Measurements from ENCODE around the gene AUTS2.

Gene AUTS2

DNA sequence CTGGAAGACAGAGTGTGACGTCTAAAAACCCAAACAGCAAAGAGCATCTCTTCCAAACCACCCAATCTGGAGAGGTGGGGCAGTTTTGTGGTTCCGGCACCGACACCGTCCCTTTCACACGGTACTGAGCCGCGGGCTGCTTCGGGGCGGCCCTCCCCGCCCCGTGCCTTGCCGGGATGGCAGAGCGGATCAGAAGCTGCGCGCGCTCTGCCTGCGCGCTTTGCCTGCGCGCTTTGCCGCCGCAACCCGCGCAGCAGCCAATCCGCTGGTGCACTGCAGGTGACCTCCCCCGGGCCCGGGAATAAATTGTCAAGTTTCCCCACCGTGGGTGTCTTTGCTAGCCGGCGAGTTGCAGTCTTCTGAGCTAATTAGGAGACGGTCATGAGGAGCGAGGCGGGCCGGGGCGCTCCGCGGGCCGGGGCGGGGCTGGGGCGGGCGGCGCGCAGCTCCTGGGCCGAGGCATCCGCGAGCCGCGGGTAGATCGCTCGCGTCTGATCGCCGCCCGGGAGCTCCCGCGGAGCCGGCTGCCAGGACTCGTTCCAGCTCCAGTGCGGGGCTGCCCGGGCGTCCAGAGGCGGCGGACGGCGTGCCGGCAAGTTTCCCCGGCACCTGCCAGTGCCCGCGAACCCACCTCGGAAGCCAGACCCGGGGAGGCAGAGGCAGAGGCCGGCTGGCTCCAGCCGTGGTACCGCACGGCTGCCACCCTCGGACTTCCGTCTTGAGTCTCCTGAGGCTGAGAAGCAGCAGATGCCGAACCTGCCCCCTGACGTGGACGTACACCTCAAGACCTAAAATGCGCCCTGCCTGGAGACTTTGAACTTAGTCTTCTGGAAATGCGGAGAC lies 997.7 kb downstream of the AUTS2 start:
- H3K36me3 ChIP-seq = no peaks in the 10 kb centered on the region
- H3K9me3 ChIP-seq = peaks cover 0 to 5% (median 0%) of the 10 kb centered on the region in 3 donors
- no peak for DNase-seq
- no peak overlapping the region for H3K27ac ChIP-seq
- intact Hi-C loops (cut with DNase I; ENCODE audit: low total_unique reads) = no loop called here
- H3K27me3 ChIP-seq = peaks cover 0 to 37% of the 10 kb centered on the region in 2 donors
- TF ChIP-seq, protein P1, sequence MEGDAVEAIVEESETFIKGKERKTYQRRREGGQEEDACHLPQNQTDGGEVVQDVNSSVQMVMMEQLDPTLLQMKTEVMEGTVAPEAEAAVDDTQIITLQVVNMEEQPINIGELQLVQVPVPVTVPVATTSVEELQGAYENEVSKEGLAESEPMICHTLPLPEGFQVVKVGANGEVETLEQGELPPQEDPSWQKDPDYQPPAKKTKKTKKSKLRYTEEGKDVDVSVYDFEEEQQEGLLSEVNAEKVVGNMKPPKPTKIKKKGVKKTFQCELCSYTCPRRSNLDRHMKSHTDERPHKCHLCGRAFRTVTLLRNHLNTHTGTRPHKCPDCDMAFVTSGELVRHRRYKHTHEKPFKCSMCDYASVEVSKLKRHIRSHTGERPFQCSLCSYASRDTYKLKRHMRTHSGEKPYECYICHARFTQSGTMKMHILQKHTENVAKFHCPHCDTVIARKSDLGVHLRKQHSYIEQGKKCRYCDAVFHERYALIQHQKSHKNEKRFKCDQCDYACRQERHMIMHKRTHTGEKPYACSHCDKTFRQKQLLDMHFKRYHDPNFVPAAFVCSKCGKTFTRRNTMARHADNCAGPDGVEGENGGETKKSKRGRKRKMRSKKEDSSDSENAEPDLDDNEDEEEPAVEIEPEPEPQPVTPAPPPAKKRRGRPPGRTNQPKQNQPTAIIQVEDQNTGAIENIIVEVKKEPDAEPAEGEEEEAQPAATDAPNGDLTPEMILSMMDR (IDR thresholded peaks at IDR 0.05) = no peak
- peak overlapping the region; percentile 30 to 49 for H3K4me3 ChIP-seq
- H3K4me1 ChIP-seq = peaks cover 0 to 14% (median 8%) of the 10 kb centered on the region in 4 donors

DNA sequence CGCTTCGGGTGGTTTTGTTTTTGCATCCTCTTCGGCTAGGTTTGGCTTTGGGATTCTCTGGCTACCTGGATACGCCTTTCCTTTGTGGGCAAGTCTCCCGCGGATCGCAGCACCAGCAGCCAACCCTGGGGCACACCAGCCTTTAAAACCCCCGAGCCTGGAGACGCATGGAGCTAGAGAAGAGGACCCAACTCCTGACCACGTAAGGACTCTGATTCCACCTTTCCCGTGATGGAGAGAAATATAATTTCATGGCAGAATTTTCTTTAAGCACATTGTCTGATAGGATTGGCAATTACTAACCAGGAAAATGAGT lies 998.3 kb downstream of the AUTS2 start:
- Histone ChIP-seq H3K4me3 (peak overlapping the region; percentile 30 to 49), H3K4me1 (peaks cover 0 to 14% (median 8%) of the 10 kb centered on the region in 4 donors), H3K9me3 (peaks cover 0 to 7% (median 0%) of the 10 kb centered on the region in 3 donors), H3K27ac (no peak overlapping the region), H3K27me3 (peaks cover 0 to 37% of the 10 kb centered on the region in 2 donors), H3K36me3 (no peaks in the 10 kb centered on the region)
- TF ChIP-seq, protein P1 (IDR thresholded peaks at IDR 0.05) = no peak
- DNase-seq = no peak
- intact Hi-C loops (cut with DNase I; ENCODE audit: low total_unique reads) = no loop called here

DNA sequence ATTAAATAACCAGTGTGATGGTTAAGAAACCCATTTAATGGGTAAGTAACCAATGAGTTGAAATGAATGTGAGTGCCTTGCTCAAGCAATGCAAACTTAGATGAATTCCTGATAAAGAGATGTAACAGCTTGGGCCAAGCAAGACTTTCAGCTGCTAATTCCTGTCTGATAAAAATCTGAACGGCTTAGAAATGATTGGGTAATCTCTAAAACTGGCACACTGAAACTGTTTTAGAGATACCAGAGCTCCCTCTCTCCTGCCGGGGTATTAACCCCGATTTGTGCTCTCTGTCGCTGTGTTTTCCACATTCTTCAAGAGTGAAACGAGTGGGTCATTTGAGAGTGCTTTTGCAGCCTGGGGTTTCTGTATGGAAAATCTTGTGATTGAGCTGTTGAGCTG lies 998.8 kb downstream of the AUTS2 start:
- Histone ChIP-seq H3K36me3 (no peaks in the 10 kb centered on the region), H3K4me3 (no peak overlapping the region), H3K4me1 (peaks cover 0 to 14% (median 8%) of the 10 kb centered on the region in 4 donors), H3K27ac (no peak overlapping the region), H3K27me3 (peaks cover 0 to 37% of the 10 kb centered on the region in 2 donors), H3K9me3 (peaks cover 0 to 7% (median 0%) of the 10 kb centered on the region in 3 donors)
- no peak for DNase-seq
- intact Hi-C loops (cut with DNase I; ENCODE audit: low total_unique reads) = no loop called here
- TF ChIP-seq, protein P1 (IDR thresholded peaks at IDR 0.05) = no peak

DNA sequence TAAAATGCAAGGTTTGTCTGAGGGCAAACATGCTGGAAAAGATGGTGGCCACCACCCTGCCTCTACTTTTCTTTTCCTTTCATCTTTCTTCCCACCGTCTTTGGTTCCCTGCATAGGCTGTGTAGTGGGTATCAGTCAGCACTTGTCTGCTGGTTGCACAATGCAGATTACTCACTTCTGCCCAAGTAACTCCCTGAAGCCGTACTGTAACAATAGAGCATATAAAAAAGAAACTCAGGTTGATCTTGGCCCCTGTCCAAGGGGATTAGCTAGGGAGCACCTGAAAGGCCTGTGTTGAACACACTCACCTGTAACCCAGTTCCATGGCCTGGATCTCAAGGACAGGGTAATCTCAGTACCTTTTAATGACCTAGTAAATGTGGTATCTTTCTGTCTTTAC lies 1000.7 kb downstream of the AUTS2 start:
- no peak overlapping the region for H3K27ac ChIP-seq
- peaks cover 0 to 37% of the 10 kb centered on the region in 2 donors for H3K27me3 ChIP-seq
- no peaks in the 10 kb centered on the region for H3K36me3 ChIP-seq
- no peak overlapping the region for H3K4me3 ChIP-seq
- peaks cover 0 to 14% (median 8%) of the 10 kb centered on the region in 4 donors for H3K4me1 ChIP-seq
- intact Hi-C loops (cut with DNase I; ENCODE audit: low total_unique reads) = no loop called here
- H3K9me3 ChIP-seq = peaks cover 0 to 7% (median 0%) of the 10 kb centered on the region in 3 donors
- TF ChIP-seq, protein P1 (IDR thresholded peaks at IDR 0.05) = no peak
- no peak for DNase-seq

DNA sequence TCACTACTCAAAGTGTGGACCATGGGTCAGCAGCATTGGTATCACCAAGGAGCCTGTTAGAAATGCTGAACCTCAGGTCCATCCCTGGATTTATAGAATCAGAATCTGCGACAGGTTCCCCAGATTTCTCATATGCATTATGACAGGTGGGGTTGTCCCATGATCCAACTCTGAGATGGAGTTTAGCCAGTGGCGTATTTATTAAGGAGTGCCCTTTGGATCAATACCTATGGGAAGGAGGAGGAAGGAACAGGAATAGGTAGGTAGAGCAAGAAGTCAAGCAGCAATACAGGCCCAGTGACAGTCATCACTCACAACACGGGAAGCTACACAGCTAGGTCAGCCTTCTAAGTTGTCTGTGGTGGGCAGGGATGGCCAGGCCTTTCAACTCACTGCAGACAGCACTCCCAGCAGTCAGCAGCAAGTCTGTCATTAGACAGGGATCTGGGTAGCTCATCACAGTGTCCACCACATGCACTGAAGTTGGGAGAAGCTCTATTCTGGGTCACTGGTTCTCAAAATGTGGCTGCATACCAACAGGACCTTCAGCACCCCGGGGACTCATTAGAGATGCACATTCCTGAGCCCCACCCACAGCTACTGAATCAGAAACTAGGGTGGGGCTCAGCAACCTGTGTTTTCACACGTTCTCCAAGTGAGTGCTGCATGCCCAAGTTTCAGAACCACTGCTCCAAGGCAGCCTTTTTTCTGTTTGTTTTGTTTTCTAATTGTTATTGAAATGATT lies 1001.3 kb downstream of the AUTS2 start:
- TF ChIP-seq, protein P1 (IDR thresholded peaks at IDR 0.05) = no peak
- Histone ChIP-seq H3K36me3 (no peaks in the 10 kb centered on the region), H3K27me3 (peaks cover 0 to 37% of the 10 kb centered on the region in 2 donors), H3K9me3 (peaks cover 0 to 12% (median 3%) of the 10 kb centered on the region in 3 donors), H3K4me1 (peaks cover 0 to 14% (median 8%) of the 10 kb centered on the region in 4 donors), H3K4me3 (no peak overlapping the region), H3K27ac (no peak overlapping the region)
- intact Hi-C loops (cut with DNase I; ENCODE audit: low total_unique reads) = no loop called here
- no peak for DNase-seq
